Left ventricle myocardium inferior (tissue), 1 donor: ENCODE measurements around the gene EFR3B. TPM values are rescaled to one million over a fixed set of nuclear protein-coding genes. Genes with fewer than 3 reads are reported as not detected.
"Not testable (repeated sequence)": the region's sequence is repeated elsewhere in the genome, so short reads cannot be mapped to it uniquely, and the experiment has no call there.

ENCODE experiments used
- DNase-seq: peaks from one replicate; pipeline ENCODE4 v3.0.0-alpha.2; 2020
- H3K27ac ChIP-seq: fragments of 200-600 bp; replicated peaks from 2 replicates; pipeline ENCODE4 v1.8.0; 2021
- H3K27me3 ChIP-seq: fragments of 200-600 bp; 2 replicates; pipeline ENCODE4 v1.8.0; 2021; ENCODE audit warnings: low read depth
- H3K36me3 ChIP-seq: fragments of 200-600 bp; 2 replicates; pipeline ENCODE4 v1.8.0; 2021
- H3K4me1 ChIP-seq: fragments of 200-600 bp; 2 replicates; pipeline ENCODE4 v1.8.0; 2021
- H3K4me3 ChIP-seq: fragments of 200-600 bp; 2 replicates; pipeline ENCODE4 v1.8.0; 2021; ENCODE audit warnings: mild to moderate bottlenecking, moderate library complexity
- H3K9me3 ChIP-seq: fragments of 200-600 bp; replicated peaks from 2 replicates; pipeline ENCODE4 v1.8.0; 2021
- intact Hi-C: fragments of 100-400 bp; cut with micrococcal nuclease; formaldehyde crosslinking; loops from one replicate; pipeline ENCODE4 v1.11.0; 2022
- total RNA-seq: library from RNA; stranded (reverse); fragmentation: NEBNext Ultra II Directional; extraction: Animal tissue kit (Norgen Biotek cat#: 25700); gene quantifications from one replicate; pipeline ENCODE4 v1.2.1, GENCODE V29; 2021
- TF ChIP-seq, protein P1 (sequence below): fragments of 200-600 bp; IDR thresholded peaks from 2 replicates; pipeline ENCODE4 v1.8.0; 2021; ENCODE audit warnings: antibody characterized with exemption, mild to moderate bottlenecking, borderline replicate concordance
- donor health status: DM: no; HTN: yes; CAD: no; lungs with severe emphysema.

Gene EFR3B
- total RNA-seq, 1 donor from 2014 or later, result 8.7 TPM

DNA sequence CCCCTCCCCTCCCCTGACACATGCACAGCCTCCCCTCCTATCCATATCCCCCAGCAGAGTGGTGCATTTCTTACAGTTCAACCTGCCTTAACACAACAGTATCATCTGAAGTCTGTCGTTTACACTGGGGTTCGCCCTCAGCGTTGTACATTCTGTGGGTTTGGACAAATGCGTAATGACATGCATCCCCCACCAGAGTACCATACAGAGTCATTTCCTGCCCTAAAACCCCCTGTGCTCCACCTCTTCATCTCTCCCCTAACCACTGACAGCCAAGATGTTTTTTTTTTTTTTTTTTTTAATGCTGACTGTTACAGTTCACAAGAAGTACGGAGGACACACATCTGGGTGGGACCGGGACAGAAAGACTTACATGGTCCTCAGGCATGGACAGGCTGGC, 103.9 kb downstream of the EFR3B start:
- DNase-seq, result no peak
- Histone ChIP-seq H3K9me3 (no peaks in the 10 kb centered on the region), H3K27me3 (no peaks in the 10 kb centered on the region), H3K4me1 (no peaks in the 10 kb centered on the region), H3K27ac (no peak overlapping the region), H3K36me3 (peaks cover 19% of the 10 kb centered on the region), H3K4me3 (no peak overlapping the region)
- TF ChIP-seq, protein P1, sequence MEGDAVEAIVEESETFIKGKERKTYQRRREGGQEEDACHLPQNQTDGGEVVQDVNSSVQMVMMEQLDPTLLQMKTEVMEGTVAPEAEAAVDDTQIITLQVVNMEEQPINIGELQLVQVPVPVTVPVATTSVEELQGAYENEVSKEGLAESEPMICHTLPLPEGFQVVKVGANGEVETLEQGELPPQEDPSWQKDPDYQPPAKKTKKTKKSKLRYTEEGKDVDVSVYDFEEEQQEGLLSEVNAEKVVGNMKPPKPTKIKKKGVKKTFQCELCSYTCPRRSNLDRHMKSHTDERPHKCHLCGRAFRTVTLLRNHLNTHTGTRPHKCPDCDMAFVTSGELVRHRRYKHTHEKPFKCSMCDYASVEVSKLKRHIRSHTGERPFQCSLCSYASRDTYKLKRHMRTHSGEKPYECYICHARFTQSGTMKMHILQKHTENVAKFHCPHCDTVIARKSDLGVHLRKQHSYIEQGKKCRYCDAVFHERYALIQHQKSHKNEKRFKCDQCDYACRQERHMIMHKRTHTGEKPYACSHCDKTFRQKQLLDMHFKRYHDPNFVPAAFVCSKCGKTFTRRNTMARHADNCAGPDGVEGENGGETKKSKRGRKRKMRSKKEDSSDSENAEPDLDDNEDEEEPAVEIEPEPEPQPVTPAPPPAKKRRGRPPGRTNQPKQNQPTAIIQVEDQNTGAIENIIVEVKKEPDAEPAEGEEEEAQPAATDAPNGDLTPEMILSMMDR, result no peak
- intact Hi-C loops, result no loop called here

DNA sequence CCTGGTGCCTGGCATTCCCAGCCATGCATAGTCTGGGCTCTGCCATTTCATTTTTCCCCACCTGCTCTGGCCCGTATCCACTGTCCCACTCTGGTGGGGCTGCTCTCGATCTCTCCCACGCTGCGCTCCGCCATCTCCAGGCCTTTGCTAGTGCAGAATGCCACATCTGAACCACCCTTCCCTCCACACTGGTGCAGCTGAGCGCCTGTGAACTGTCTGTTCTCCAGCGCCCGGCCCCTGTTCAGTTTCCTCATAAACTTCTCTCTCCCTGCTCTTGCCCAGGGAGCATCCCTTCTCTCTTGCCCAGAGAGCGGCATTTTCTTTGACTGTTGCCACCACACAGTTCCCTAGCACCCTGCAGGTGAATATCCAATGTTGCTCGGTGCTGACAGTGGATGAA, 105.0 kb downstream of the EFR3B start:
- H3K36me3 ChIP-seq, result peaks cover 19% of the 10 kb centered on the region
- TF ChIP-seq, protein P1, result no peak
- H3K4me1 ChIP-seq, result no peaks in the 10 kb centered on the region
- no peak overlapping the region for H3K27ac ChIP-seq
- H3K4me3 ChIP-seq, result no peak overlapping the region
- no peaks in the 10 kb centered on the region for H3K9me3 ChIP-seq
- no peak for DNase-seq
- H3K27me3 ChIP-seq, result no peaks in the 10 kb centered on the region
- intact Hi-C loops, result no loop called here

DNA sequence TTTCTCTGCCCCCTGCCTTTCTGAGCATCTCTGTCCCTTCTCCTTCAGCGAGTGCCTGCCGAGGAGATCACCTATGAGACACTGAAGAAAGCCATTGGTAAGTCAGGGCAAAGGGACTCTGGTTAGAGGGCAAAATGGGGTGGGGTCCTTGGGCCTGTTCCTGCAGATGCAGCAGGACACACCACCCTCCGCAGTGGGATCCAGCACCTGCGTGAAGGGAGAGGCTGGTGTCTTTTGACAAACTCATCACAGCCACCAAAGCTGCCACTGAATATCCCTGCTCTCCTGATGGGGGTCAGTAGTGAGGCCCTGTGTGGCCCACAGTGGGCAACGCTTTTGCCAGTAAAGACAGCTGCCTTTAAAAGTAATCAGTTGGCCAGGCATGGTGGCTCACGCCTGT, 107.8 kb downstream of the EFR3B start:
- Histone ChIP-seq H3K9me3 (no peaks in the 10 kb centered on the region), H3K4me1 (no peaks in the 10 kb centered on the region), H3K27me3 (no peaks in the 10 kb centered on the region), H3K36me3 (peaks cover 14% of the 10 kb centered on the region), H3K27ac (no peak overlapping the region), H3K4me3 (no peak overlapping the region)
- no peak for DNase-seq
- TF ChIP-seq, protein P1, result no peak
- intact Hi-C loops, result no loop called here

DNA sequence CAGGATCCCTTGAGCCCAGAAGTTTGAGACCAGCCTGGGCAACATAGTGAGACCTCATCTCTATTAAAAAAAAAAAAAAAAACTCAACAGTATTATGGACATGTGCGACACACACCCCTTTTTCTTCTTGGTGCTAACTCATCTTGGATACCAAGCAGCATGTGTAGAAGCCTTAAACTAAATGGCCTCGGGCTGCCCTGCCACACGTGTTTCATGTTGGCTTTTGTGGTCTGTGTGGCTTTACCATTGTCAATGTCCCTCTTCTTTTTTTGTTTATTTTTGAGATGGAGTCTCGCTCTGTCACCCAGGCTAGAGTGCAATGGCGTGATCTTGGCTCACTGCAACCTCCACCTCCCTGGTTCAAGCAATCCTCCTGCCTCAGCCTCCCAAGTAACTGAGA, 109.1 kb downstream of the EFR3B start:
- H3K27me3 ChIP-seq, intact Hi-C loops, H3K9me3 ChIP-seq, H3K4me3 ChIP-seq, H3K27ac ChIP-seq, H3K36me3 ChIP-seq, DNase-seq, H3K4me1 ChIP-seq: not testable (repeated sequence)

DNA sequence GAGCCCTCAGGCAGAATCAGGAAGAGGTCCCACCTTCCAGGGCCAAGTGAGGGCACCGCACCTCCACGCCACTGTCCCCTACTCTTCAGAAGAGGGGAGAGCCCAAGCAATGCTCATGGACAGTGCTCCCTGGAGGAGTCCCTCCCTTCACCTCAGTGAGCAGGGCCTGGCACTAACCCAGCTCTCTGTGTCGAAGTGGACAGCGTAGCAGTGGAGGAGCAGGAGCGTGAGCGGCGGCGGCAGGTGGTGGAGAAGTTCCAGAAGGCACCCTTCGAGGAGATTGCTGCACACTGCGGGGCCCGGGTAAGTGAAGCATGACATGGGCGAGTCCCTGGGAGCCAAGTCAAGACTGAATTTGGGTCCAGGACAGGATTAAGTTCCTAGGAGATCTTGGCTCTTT, 109.8 kb downstream of the EFR3B start:
- Histone ChIP-seq H3K27ac (no peak overlapping the region), H3K4me1 (no peaks in the 10 kb centered on the region), H3K4me3 (no peak overlapping the region), H3K9me3 (no peaks in the 10 kb centered on the region), H3K27me3 (no peaks in the 10 kb centered on the region), H3K36me3 (peaks cover 6% of the 10 kb centered on the region)
- intact Hi-C loops, result no loop called here
- DNase-seq, result no peak
- TF ChIP-seq, protein P1, result no peak

DNA sequence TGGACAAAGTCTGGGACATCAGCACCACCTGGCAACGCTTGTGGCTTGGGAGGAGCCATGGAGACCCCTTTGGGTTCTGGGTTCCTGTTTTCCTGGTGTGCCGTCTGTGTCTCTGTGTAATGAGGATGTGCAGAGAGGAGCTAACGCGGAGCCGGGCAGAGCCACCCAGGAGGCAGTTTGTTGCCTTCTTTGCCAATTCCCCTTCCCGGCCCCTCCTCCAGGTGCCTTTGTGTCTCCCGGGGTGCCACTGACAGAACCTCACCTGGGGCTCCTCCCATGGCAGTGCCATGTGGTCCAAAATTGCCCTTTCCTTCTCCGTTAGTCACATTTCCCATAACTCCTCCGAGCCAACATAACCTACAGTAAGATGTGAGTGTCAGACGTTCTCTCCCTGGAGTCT, 113.5 kb downstream of the EFR3B start:
- H3K4me1 ChIP-seq, result no peaks in the 10 kb centered on the region
- no peaks in the 10 kb centered on the region for H3K9me3 ChIP-seq
- DNase-seq, result no peak
- H3K36me3 ChIP-seq, result peaks cover 6% of the 10 kb centered on the region
- H3K4me3 ChIP-seq, result no peak overlapping the region
- TF ChIP-seq, protein P1, result no peak
- H3K27me3 ChIP-seq, result no peaks in the 10 kb centered on the region
- no peak overlapping the region for H3K27ac ChIP-seq
- intact Hi-C loops, result no loop called here
